Liver (tissue), 3 donors: ENCODE measurements around the gene PTPRN2.

Source experiments
- CTCF ChIP-seq: fragments of 150-350 bp; IDR thresholded peaks from 2 replicates; pipeline ENCODE4 v1.5.1; 2017; ENCODE audit warnings: improper control_type of control experiment, low read depth, low read length; ENCODE audit not compliant: missing input control
- GABPA ChIP-seq, 2 donors: IDR thresholded peaks in 1 of 2; conservative IDR thresholded peaks in 1 of 2; 2 replicates each; pipeline ENCODE4 v1.6.1; 2016; ENCODE audit warnings: antibody characterized with exemption in 2 of 2, mild to moderate bottlenecking in 1 of 2, moderate library complexity in 1 of 2
- YY1 ChIP-seq: IDR thresholded peaks from 2 replicates; pipeline ENCODE4 v1.6.1; 2016; ENCODE audit warnings: antibody characterized with exemption, mild to moderate bottlenecking
- TF ChIP-seq, protein P1 (sequence below): IDR thresholded peaks from 2 replicates; pipeline ENCODE4 v1.6.1; 2016; ENCODE audit warnings: antibody characterized with exemption
- donor health status: healthy.
- donor health status: healthy.

- no peak for TF ChIP-seq YY1
- no peak for TF ChIP-seq CTCF
- no peak for TF ChIP-seq GABPA (IDR thresholded peaks at IDR 0.05 in 1 of 2, conservative IDR thresholded peaks at IDR 0.05 in 1 of 2)
- TF ChIP-seq, protein P1, sequence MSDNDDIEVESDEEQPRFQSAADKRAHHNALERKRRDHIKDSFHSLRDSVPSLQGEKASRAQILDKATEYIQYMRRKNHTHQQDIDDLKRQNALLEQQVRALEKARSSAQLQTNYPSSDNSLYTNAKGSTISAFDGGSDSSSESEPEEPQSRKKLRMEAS, result no peak
These were observed 856.5 kb downstream of the PTPRN2 start for GRCh38 chr7:157731126-157731525.
